Fibroblast of the aortic adventitia (primary cell): ENCODE measurements around the gene VEGFA. TPM values are rescaled to one million over a fixed set of nuclear protein-coding genes. Genes with fewer than 3 reads are reported as not detected.

Source experiments
- DNase-seq: peaks from one replicate; pipeline ENCODE4 v3.0.0-alpha.2; 2010; ENCODE audit warnings: low read depth
- H3K4me3 ChIP-seq: 2 replicates; pipeline ENCODE4 v1.5.1; 2011; ENCODE audit warnings: low read depth, mild to moderate bottlenecking, control low read depth, low read length, moderate library complexity
- small RNA-seq: library from RNA; depleted of rRNA; stranded (forward); fragments of <200 nt; gene quantifications from one replicate; pipeline ENCODE3, GENCODE V24; 2012
- total RNA-seq: library from RNA; depleted of rRNA; stranded (reverse); fragments of >200 nt; gene quantifications from 2 replicates; pipeline ENCODE4 v1.2.3, GENCODE V29; 2012; ENCODE audit warnings: low replicate concordance
- TF ChIP-seq, protein P1 (sequence below): IDR thresholded peaks from 2 replicates; pipeline ENCODE4 v1.5.1; 2011; ENCODE audit warnings: mild to moderate bottlenecking, low read length, control low read depth, inconsistent platforms; ENCODE audit not compliant: insufficient read depth

VEGFA gene
- total RNA-seq, 1 donor: 98.9 TPM

DNA sequence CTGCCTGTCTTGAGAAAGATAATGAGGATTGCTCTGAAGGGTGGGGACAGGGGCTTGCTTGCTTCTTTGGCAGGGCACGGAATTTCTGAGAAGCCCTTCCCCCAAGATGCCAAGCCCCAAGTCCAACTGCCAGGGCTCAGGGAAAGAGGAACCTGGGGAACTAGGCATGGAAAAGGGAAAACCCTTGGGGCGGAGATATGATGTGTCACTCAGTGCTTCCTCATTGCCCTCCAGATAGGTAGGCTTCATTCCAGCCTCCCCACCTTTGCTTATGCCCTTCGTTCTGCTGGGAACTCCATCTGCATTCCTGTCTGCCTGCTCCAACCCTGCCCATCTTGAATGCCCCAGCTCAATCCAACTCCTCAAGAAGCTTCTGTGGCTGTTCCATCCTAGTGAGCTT is 61.2 kb downstream of the VEGFA start:
- no peak for DNase-seq
- H3K4me3 ChIP-seq: no peak overlapping the region
- TF ChIP-seq, protein P1, sequence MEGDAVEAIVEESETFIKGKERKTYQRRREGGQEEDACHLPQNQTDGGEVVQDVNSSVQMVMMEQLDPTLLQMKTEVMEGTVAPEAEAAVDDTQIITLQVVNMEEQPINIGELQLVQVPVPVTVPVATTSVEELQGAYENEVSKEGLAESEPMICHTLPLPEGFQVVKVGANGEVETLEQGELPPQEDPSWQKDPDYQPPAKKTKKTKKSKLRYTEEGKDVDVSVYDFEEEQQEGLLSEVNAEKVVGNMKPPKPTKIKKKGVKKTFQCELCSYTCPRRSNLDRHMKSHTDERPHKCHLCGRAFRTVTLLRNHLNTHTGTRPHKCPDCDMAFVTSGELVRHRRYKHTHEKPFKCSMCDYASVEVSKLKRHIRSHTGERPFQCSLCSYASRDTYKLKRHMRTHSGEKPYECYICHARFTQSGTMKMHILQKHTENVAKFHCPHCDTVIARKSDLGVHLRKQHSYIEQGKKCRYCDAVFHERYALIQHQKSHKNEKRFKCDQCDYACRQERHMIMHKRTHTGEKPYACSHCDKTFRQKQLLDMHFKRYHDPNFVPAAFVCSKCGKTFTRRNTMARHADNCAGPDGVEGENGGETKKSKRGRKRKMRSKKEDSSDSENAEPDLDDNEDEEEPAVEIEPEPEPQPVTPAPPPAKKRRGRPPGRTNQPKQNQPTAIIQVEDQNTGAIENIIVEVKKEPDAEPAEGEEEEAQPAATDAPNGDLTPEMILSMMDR: no peak

GRCh38 chr6:43833223-43833995 is 63.4 kb downstream of the VEGFA start:
- no peak for DNase-seq
- TF ChIP-seq, protein P1: no peak

GRCh38 chr6:43833996-43834390 is 64.0 kb downstream of the VEGFA start:
- no peak overlapping the region for H3K4me3 ChIP-seq
- TF ChIP-seq, protein P1: no peak
- DNase-seq: no peak

More at GRCh38 chr6:43833223-43833995, 63.4 kb downstream of the VEGFA start:
- no peak overlapping the region for H3K4me3 ChIP-seq

GRCh38 chr6:43834528-43835155 is 64.6 kb downstream of the VEGFA start:
- TF ChIP-seq, protein P1: no peak
- no peak for DNase-seq
- no peak overlapping the region for H3K4me3 ChIP-seq

- TF ChIP-seq, protein P1: no peak
- no peak overlapping the region for H3K4me3 ChIP-seq
- DNase-seq: no peak
These were observed 65.9 kb downstream of the VEGFA start for GRCh38 chr6:43835872-43836419.

Small RNAs within 50 kb of the gene (small RNA-seq; reads per million reads assigned to genes)
- gene AL136131.3: not detected

Other genes with a start within 250 kb of the VEGFA start
- gene XPO5, start 194.2 kb upstream of the VEGFA start, total RNA-seq: 17.6 and 29.0 TPM in 2 replicates
- gene POLH, start 194.0 kb upstream of the VEGFA start, total RNA-seq: 12.4 and 30.6 TPM in 2 replicates
- gene GTPBP2, start 140.9 kb upstream of the VEGFA start, total RNA-seq: 32.5 and 61.2 TPM in 2 replicates
- gene MAD2L1BP, start 134.4 kb upstream of the VEGFA start, total RNA-seq: 8.3 and 20.6 TPM in 2 replicates
- gene RSPH9, start 125.2 kb upstream of the VEGFA start, total RNA-seq: 0.18 and 0.57 TPM in 2 replicates
- gene MRPS18A, start 82.4 kb upstream of the VEGFA start, total RNA-seq: 22.6 and 32.4 TPM in 2 replicates